ENCODE results near the gene CUL2. TPM values are rescaled to one million over a fixed set of nuclear protein-coding genes. Genes with fewer than 3 reads are reported as not detected.

CUL2 gene
- total RNA-seq, 4 donors from 2014 or later, result 15.0 to 18.7 (median 17.5) TPM

- intact Hi-C loops (cut with DNase I; ENCODE audit: low total_unique reads), result loop anchor here (5.0 kb wide), 1 partner anchor 93 kb away; no protein-coding TSS in a partner anchor
- no peak for DNase-seq (ENCODE audit: low spot score in 2 of 2)
- TF ChIP-seq POLR2A (IDR thresholded peaks at IDR 0.05), result no peak
- TF ChIP-seq, protein P1, sequence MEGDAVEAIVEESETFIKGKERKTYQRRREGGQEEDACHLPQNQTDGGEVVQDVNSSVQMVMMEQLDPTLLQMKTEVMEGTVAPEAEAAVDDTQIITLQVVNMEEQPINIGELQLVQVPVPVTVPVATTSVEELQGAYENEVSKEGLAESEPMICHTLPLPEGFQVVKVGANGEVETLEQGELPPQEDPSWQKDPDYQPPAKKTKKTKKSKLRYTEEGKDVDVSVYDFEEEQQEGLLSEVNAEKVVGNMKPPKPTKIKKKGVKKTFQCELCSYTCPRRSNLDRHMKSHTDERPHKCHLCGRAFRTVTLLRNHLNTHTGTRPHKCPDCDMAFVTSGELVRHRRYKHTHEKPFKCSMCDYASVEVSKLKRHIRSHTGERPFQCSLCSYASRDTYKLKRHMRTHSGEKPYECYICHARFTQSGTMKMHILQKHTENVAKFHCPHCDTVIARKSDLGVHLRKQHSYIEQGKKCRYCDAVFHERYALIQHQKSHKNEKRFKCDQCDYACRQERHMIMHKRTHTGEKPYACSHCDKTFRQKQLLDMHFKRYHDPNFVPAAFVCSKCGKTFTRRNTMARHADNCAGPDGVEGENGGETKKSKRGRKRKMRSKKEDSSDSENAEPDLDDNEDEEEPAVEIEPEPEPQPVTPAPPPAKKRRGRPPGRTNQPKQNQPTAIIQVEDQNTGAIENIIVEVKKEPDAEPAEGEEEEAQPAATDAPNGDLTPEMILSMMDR (IDR thresholded peaks at IDR 0.05), result no peak
- 41% methylated on average over 6 of the region's 6 CpGs for WGBS, 2 donors
- H3K4me3 ChIP-seq (ENCODE audit: low read depth, poor library complexity, severe bottlenecking), result no peak overlapping the region
Observed at GRCh38 chr10:35124540-35124939, 34.4 kb upstream of the CUL2 start.

DNA sequence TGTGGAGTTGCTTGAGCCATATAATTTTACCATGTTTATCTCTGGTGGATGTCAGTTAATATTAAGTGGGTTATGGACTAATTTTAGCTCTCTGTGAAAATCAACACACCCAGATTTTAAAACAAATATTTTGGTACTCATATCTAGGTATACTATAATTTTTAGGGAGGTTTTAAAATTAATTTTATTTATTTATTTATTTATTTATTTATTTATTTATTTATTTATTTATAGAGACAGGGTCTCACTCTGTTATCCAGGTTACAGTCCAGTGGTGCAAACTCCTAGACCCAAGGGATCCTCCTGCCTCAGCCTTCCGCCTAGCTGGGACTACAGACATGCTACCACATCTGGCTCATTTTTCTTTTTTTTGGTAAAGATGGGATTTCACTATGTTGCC lies 29.2 kb upstream of the CUL2 start:
- intact Hi-C loops (cut with DNase I; ENCODE audit: low total_unique reads), result no loop called here
- no peak overlapping the region for H3K4me3 ChIP-seq (ENCODE audit: low read depth, poor library complexity, severe bottlenecking)
- no peak for DNase-seq (ENCODE audit: low spot score in 2 of 2)
- 90 to 100% methylated on average over 1 of the region's 1 CpG for WGBS, 2 donors
- no peak for TF ChIP-seq POLR2A (IDR thresholded peaks at IDR 0.05)
- TF ChIP-seq, protein P1 (IDR thresholded peaks at IDR 0.05), result no peak

DNA sequence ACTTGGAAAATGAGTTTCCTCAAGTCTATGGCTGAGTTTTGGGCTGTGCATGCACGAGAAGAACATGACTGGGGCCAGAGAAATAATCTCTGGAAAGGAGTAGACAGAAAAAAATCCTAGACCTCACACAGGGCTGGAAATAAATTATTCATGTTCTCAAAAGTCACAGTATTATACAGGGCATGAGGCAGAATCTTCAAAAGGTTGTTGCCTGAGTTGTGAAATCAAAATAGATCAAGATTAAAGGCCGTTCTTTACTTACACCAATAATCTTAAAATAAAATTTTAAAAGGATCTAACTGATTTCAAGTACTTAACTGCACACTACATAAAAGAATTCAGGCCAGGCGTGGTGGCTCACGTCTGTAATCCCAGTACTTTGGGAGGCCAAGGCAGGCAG lies 22.4 kb upstream of the CUL2 start:
- TF ChIP-seq POLR2A (IDR thresholded peaks at IDR 0.05), result no peak
- TF ChIP-seq, protein P1 (IDR thresholded peaks at IDR 0.05), result no peak
- intact Hi-C loops (cut with DNase I; ENCODE audit: low total_unique reads), result no loop called here
- no peak overlapping the region for H3K4me3 ChIP-seq (ENCODE audit: low read depth, poor library complexity, severe bottlenecking)
- WGBS, 2 donors, result 78% methylated on average over 4 of the region's 4 CpGs
- peak in 1 of 2 donors; percentile 4 for DNase-seq (ENCODE audit: low spot score in 2 of 2)

- intact Hi-C loops (cut with DNase I; ENCODE audit: low total_unique reads), result no loop called here
- no peak overlapping the region for H3K4me3 ChIP-seq (ENCODE audit: low read depth, poor library complexity, severe bottlenecking)
- no peak for DNase-seq (ENCODE audit: low spot score in 2 of 2)
- 60 to 64% methylated on average over 7 of the region's 7 CpGs for WGBS, 2 donors
- TF ChIP-seq POLR2A (IDR thresholded peaks at IDR 0.05), result no peak
- TF ChIP-seq, protein P1 (IDR thresholded peaks at IDR 0.05), result no peak
Observed at GRCh38 chr10:35103882-35104281, 13.7 kb upstream of the CUL2 start.

DNA sequence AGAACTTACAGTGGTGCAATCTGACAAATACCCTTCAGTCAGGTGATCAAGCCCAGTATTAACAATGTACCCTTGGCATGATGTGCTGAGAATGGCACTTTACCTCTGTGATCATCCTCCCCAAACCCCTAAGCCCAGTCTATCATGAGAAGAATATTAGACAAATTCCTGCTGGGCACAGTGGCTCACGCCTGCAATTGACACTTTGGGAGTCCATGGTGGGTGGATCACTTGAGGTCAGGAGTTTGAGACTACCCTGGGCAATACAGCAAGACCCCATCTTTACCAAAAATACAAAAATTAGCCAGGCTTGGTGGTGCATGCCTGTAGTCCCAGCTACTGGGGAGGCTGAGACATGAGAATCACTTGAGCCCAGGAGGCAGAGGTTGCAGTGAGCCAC lies 7.4 kb upstream of the CUL2 start:
- WGBS, 2 donors, result 58 to 82% methylated on average over 1 of the region's 1 CpG
- TF ChIP-seq, protein P1 (IDR thresholded peaks at IDR 0.05), result no peak
- no peak overlapping the region for H3K4me3 ChIP-seq (ENCODE audit: low read depth, poor library complexity, severe bottlenecking)
- DNase-seq (ENCODE audit: low spot score in 2 of 2), result no peak
- intact Hi-C loops (cut with DNase I; ENCODE audit: low total_unique reads), result no loop called here

GRCh38 chr10:35096312-35096711 lies 6.2 kb upstream of the CUL2 start:
- H3K4me3 ChIP-seq (ENCODE audit: low read depth, poor library complexity, severe bottlenecking), result no peak overlapping the region
- WGBS, 2 donors, result 73 to 79% methylated on average over 2 of the region's 2 CpGs
- no peak for DNase-seq (ENCODE audit: low spot score in 2 of 2)
- intact Hi-C loops (cut with DNase I; ENCODE audit: low total_unique reads), result no loop called here
- TF ChIP-seq, protein P1 (IDR thresholded peaks at IDR 0.05), result no peak
- no peak for TF ChIP-seq POLR2A (IDR thresholded peaks at IDR 0.05)
